T-helper 1 cell treated with Interleukin-12 subunit alpha and Interleukin-12 subunit beta and Interleukin-4 antibody, amounts not matched to agents 30 μg/mL and 1 μg/mL, for 36 hours (primary cell): ENCODE results near the gene CTSW.
A peak's percentile ranks its signal among the peaks of the same experiment; 100 is the strongest.
"Not testable (repeated sequence)": the region's sequence is repeated elsewhere in the genome, so short reads cannot be mapped to it uniquely, and the experiment has no call there.

Experiments
- H3K27ac Mint-ChIP-seq: one replicate; pipeline ENCODE4 v1.8.0; 2021; ENCODE audit warnings: mild to moderate bottlenecking, mixed read lengths
- H3K27me3 Mint-ChIP-seq: one replicate; pipeline ENCODE4 v1.8.0; 2021; ENCODE audit warnings: low read depth, mixed read lengths
- H3K36me3 Mint-ChIP-seq: one replicate; pipeline ENCODE4 v1.8.0; 2021; ENCODE audit warnings: low read depth, mixed read lengths
- H3K4me1 Mint-ChIP-seq: one replicate; pipeline ENCODE4 v1.8.0; 2021; ENCODE audit warnings: low read depth, mixed read lengths
- H3K4me3 Mint-ChIP-seq: one replicate; pipeline ENCODE4 v1.8.0; 2021; ENCODE audit warnings: mild to moderate bottlenecking, moderate library complexity, mixed read lengths
- H3K9me3 Mint-ChIP-seq: one replicate; pipeline ENCODE4 v1.8.0; 2021; ENCODE audit warnings: mixed read lengths

CTSW gene

DNA sequence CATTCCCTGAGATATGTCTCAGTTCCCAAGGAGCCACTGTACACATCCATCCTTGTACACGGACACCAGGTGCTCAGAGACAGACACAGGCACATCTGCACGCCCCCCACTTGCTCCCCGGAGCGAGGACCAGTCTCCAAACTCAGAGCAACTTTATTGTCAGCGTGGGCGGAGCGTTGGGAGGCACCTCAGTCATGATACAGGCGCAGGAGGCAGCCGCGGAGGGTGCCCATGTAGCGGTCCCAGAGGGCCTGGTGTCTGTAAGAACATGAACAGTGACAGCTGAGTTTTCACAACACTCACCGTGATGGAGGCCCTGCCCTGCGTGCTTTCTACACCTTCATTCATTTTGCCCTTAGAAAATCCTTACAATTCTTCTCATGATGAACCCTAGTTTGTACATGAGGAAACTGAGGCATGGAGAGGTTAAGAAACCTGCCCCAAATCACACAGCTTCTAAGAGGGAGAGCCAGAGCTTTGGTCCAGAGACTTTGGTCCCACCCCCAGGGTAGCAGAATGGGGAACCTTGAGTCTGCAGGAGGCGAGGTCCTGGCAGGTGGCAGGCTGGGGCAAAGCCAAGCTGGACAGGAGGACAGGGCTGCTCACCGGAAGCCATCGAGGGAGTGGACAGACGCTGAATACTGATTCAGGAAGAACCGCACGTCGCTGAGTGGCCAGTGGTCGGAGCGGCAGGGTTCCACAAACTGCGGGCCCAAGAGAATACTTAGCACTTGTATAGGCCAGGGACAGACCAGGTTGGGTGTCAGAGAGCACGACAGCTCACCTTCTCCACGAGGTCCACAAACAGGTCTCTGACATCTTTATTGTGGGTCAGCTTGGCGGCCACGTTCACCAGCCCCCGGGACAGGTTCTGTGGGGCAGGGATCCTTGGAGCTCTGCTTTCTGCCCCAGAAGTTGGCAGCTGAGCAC is 4.4 kb downstream of the CTSW start:
- H3K4me1 Mint-ChIP-seq, result peaks cover 42% of the 10 kb centered on the region
- H3K9me3 Mint-ChIP-seq, result no peaks in the 10 kb centered on the region
- H3K27me3 Mint-ChIP-seq, result no peaks in the 10 kb centered on the region
- peaks cover 23% of the 10 kb centered on the region for H3K36me3 Mint-ChIP-seq
- H3K4me3 Mint-ChIP-seq, result no peak overlapping the region
- H3K27ac Mint-ChIP-seq, result peak overlapping the region; percentile 65

DNA sequence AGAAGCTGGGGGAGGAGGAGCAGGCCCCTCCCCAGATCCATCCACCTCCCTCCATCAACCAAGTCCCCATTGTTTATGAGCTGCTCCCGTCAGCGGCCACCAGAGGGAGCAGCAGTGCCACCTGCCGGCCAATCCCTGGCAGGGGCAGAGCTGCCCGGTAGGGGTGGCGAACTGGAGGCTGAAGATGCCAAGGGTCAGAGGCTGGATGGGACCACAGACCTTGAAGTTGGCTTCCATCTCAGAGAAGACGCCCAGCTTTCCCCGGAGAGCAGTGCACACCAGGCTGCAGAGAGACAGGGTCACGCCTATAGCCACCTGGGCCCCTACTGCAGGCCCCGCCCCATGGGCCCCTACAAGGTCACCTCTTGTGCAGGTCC is 5.1 kb downstream of the CTSW start:
- Mint-ChIP-seq H3K27me3 (no peaks in the 10 kb centered on the region), H3K9me3 (no peaks in the 10 kb centered on the region), H3K4me3 (peak overlapping the region; percentile 46), H3K36me3 (peaks cover 23% of the 10 kb centered on the region), H3K27ac (peak overlapping the region; percentile 65), H3K4me1 (peaks cover 46% of the 10 kb centered on the region)

GRCh38 chr11:65885231-65885630 is 5.6 kb downstream of the CTSW start:
- H3K9me3 Mint-ChIP-seq, result no peaks in the 10 kb centered on the region
- peaks cover 52% of the 10 kb centered on the region for H3K4me1 Mint-ChIP-seq
- no peak overlapping the region for H3K4me3 Mint-ChIP-seq
- H3K36me3 Mint-ChIP-seq, result peaks cover 23% of the 10 kb centered on the region
- H3K27me3 Mint-ChIP-seq, result no peaks in the 10 kb centered on the region
- no peak overlapping the region for H3K27ac Mint-ChIP-seq

GRCh38 chr11:65885808-65886536 is 6.3 kb downstream of the CTSW start:
- H3K4me3 Mint-ChIP-seq, result peak overlapping the region; percentile 92
- no peaks in the 10 kb centered on the region for H3K27me3 Mint-ChIP-seq
- H3K36me3 Mint-ChIP-seq, result peaks cover 23% of the 10 kb centered on the region
- H3K27ac Mint-ChIP-seq, result no peak overlapping the region
- H3K4me1 Mint-ChIP-seq, result peaks cover 46% of the 10 kb centered on the region
- no peaks in the 10 kb centered on the region for H3K9me3 Mint-ChIP-seq

DNA sequence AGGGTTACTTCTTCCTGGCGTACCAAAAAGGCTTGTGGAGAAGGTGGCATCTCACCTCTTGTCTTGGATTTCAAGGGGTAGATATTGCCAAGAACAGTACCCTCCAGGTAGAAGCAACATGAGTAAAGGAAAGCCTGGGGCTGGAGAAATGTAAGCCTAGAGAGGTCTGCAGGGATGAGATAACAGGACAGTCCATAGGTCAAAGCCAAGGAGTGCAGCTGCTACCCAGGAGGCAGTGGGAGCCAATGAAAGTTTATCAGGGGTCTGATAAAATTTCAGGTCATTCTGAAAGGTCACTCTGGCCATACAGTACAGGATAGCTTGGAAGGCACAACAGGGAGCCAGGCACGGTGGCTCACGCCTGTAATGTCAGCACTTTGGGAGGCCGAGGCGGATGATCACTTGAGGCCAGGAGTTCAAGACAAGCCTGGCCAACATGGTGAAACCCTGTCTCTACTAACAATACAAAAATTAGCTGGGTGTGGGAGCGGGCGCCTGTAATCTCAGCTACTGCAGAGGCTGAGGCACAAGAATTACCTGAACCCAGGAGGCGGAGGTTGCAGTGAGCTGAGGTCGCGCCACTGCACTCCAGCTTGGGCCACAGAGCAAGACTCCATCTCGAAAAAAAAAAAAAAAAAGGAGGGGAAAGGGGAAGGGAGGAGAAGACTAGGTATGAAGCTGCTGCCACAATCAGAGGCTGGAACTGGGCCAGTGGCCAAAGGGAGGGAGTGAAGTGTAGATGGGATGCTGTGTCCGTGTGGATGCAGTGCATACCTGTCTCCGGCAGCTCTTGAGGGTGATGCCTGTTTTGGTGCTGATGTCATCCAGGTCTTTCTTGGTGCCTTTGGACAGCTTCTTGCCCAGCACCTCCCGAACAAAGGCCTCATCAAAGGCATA is 7.4 kb downstream of the CTSW start:
- Mint-ChIP-seq H3K4me3 (peak overlapping the region; percentile 92), H3K27ac (peak overlapping the region; percentile 45), H3K27me3 (no peaks in the 10 kb centered on the region), H3K9me3 (no peaks in the 10 kb centered on the region), H3K36me3 (peaks cover 23% of the 10 kb centered on the region), H3K4me1 (peaks cover 48% of the 10 kb centered on the region)

GRCh38 chr11:65887723-65888162 is 8.1 kb downstream of the CTSW start:
- Mint-ChIP-seq H3K9me3 (no peaks in the 10 kb centered on the region), H3K36me3 (peaks cover 23% of the 10 kb centered on the region), H3K27ac (peak overlapping the region; percentile 97), H3K4me1 (peaks cover 54% of the 10 kb centered on the region), H3K27me3 (no peaks in the 10 kb centered on the region), H3K4me3 (peak overlapping the region; percentile 92)

- peak within 1 kb of the TSS; percentile 97 for H3K27ac Mint-ChIP-seq
- peaks cover 60% of the 10 kb centered on the region for H3K4me1 Mint-ChIP-seq
- H3K27me3 Mint-ChIP-seq, result no peaks in the 10 kb centered on the region
- no peaks in the 10 kb centered on the region for H3K9me3 Mint-ChIP-seq
- peak within 1 kb of the TSS; percentile 92 for H3K4me3 Mint-ChIP-seq
- H3K36me3 Mint-ChIP-seq, result peaks cover 23% of the 10 kb centered on the region
Observed at GRCh38 chr11:65888163-65888814, 8.7 kb downstream of the CTSW start, which contains the start of gene FIBP. TSS of gene FIBP (minus strand) at chr11:65888471. CDS start at chr11:65888418, 53 bp downstream.

- Mint-ChIP-seq H3K36me3 (peaks cover 9% of the 10 kb centered on the region), H3K27me3 (no peaks in the 10 kb centered on the region), H3K27ac (peak within 1 kb of the TSS; percentile 97), H3K9me3 (no peaks in the 10 kb centered on the region), H3K4me3 (peak within 1 kb of the TSS; percentile 92), H3K4me1 (peaks cover 56% of the 10 kb centered on the region)
Observed at GRCh38 chr11:65890324-65891218, 10.9 kb downstream of the CTSW start, which contains the start of gene CCDC85B. TSS of gene CCDC85B (plus strand) at chr11:65890673. CDS start at chr11:65890784, 111 bp downstream.

GRCh38 chr11:65891219-65892136 is 11.8 kb downstream of the CTSW start:
- peak overlapping the region; percentile 73 for H3K4me3 Mint-ChIP-seq
- H3K27me3 Mint-ChIP-seq, result no peaks in the 10 kb centered on the region
- peaks cover 8% of the 10 kb centered on the region for H3K36me3 Mint-ChIP-seq
- no peaks in the 10 kb centered on the region for H3K9me3 Mint-ChIP-seq
- H3K4me1 Mint-ChIP-seq, result peaks cover 58% of the 10 kb centered on the region
- peak overlapping the region; percentile 76 for H3K27ac Mint-ChIP-seq

DNA sequence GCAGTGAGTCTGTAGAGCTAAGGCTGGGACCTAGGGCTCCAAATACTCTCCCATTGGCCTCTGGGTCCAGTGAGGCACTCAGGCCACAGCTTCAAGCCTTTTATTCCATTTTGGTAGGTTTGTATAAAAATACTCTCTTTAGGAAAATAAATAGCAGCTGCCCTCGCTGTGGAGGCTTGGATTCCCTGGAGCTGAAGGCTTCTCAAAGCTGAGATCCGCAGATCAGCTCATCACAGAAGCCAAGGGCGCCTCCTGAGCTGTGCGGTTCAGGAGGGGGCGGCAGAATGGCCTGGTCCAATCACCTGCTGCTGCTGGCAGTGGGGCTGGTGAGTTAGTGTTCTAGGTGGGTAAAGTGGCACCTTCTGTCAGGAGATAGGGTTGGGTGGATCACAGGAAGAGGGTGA is 12.5 kb downstream of the CTSW start:
- Mint-ChIP-seq H3K4me3 (peak overlapping the region; percentile 65), H3K4me1 (peaks cover 57% of the 10 kb centered on the region), H3K27ac (peak overlapping the region; percentile 76)
- not testable (repeated sequence) for H3K27me3 Mint-ChIP-seq, H3K36me3 Mint-ChIP-seq, H3K9me3 Mint-ChIP-seq

DNA sequence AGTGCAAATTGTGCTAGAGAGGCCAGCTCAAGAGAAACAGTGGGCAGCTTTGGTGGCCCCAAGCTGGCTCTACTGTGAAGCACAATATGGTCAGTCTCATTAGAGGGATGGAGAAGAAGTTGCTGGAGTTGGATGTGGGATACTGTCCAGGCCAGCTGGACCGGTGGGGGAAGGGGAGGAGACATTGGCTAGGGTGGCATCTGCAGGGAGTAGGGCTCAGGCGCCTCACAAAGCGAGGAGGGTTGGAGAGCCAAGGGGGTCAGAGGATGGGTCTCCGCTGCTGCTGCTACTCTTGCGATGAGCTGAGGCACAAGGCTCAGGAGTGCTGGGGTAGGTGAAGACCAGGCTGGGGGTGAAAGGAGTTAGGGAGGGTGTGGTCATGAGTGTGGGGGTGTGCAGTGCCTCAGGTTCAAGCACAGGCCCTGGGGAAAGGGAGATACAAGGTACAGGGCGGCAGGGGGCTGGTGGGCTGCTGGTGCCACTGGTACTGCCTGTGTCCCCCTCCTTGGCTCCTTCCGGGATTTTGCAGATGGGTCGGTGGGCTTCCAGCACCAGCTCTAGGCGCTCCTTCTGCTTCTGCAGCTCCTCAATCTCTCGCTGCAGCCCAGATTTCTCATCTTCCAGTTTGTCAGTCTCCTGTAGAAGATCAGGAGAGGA is 13.2 kb downstream of the CTSW start:
- H3K9me3 Mint-ChIP-seq, result no peaks in the 10 kb centered on the region
- peak overlapping the region; percentile 84 for H3K27ac Mint-ChIP-seq
- H3K36me3 Mint-ChIP-seq, result peaks cover 4% of the 10 kb centered on the region
- H3K27me3 Mint-ChIP-seq, result no peaks in the 10 kb centered on the region
- peaks cover 57% of the 10 kb centered on the region for H3K4me1 Mint-ChIP-seq
- H3K4me3 Mint-ChIP-seq, result peak overlapping the region; percentile 65
